Mucosa of rectum (tissue), 2 donors: ENCODE results near the gene GPR160.
A peak's percentile ranks its signal among the peaks of the same experiment; 100 is the strongest.

ENCODE experiments used
- H3K27ac ChIP-seq, 2 donors: one replicate each; pipeline ENCODE4 v1.7.0; 2013; ENCODE audit warnings: inconsistent platforms in 2 of 2, low read depth in 2 of 2, low read length in 2 of 2
- H3K27me3 ChIP-seq, 2 donors: one replicate each; pipeline ENCODE4 v1.7.0; 2013; ENCODE audit warnings: low read length in 2 of 2; ENCODE audit not compliant: control insufficient read depth in 2 of 2, insufficient read depth in 2 of 2
- H3K36me3 ChIP-seq, 2 donors: one replicate each; pipeline ENCODE4 v1.7.0; 2013; ENCODE audit warnings: low read length in 2 of 2; ENCODE audit not compliant: control insufficient read depth in 2 of 2, insufficient read depth in 2 of 2
- H3K4me1 ChIP-seq, 2 donors: one replicate each; pipeline ENCODE4 v1.7.0; 2013; ENCODE audit warnings: low read length in 2 of 2, mild to moderate bottlenecking in 1 of 2; ENCODE audit not compliant: control insufficient read depth in 2 of 2, insufficient read depth in 2 of 2
- H3K4me3 ChIP-seq, 2 donors: one replicate each; pipeline ENCODE4 v1.7.0; 2013; ENCODE audit warnings: low read length in 2 of 2
- H3K9ac ChIP-seq, 2 donors: one replicate each; pipeline ENCODE4 v1.7.0; 2013; ENCODE audit warnings: low read length in 2 of 2, low read depth in 1 of 2, mild to moderate bottlenecking in 1 of 2
- H3K9me3 ChIP-seq, 2 donors: one replicate each; pipeline ENCODE4 v1.7.0; 2013; ENCODE audit warnings: low read length in 2 of 2; ENCODE audit not compliant: control insufficient read depth in 2 of 2
- donor health status: healthy.
- donor health status: Normal muscosa, but diverticular disease.

The GPR160 gene

DNA sequence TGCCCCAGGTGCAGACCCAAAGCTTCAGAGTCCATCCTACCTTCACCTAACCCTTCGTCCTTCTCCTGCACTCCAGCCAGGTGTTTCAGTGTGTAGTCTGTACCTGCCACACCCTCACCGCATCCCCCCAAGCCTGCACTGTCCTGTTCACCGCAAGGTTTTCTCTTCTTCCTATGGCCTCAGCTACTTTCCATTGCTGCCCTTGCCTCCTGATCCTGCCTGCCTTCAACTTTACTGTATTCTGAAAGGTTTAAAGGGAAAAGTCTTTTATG lies 9.3 kb downstream of the GPR160 start:
- no peaks in the 10 kb centered on the region for H3K27me3 ChIP-seq
- H3K9me3 ChIP-seq: no peaks in the 10 kb centered on the region
- H3K9ac ChIP-seq: peak overlapping the region; percentile 44 to 52
- H3K36me3 ChIP-seq: peaks cover 0 to 8% of the 10 kb centered on the region in 2 donors
- H3K4me1 ChIP-seq: peaks cover 46 to 53% of the 10 kb centered on the region in 2 donors
- peak overlapping the region; percentile 82 to 89 for H3K27ac ChIP-seq
- peak overlapping the region; percentile 28 to 41 for H3K4me3 ChIP-seq

DNA sequence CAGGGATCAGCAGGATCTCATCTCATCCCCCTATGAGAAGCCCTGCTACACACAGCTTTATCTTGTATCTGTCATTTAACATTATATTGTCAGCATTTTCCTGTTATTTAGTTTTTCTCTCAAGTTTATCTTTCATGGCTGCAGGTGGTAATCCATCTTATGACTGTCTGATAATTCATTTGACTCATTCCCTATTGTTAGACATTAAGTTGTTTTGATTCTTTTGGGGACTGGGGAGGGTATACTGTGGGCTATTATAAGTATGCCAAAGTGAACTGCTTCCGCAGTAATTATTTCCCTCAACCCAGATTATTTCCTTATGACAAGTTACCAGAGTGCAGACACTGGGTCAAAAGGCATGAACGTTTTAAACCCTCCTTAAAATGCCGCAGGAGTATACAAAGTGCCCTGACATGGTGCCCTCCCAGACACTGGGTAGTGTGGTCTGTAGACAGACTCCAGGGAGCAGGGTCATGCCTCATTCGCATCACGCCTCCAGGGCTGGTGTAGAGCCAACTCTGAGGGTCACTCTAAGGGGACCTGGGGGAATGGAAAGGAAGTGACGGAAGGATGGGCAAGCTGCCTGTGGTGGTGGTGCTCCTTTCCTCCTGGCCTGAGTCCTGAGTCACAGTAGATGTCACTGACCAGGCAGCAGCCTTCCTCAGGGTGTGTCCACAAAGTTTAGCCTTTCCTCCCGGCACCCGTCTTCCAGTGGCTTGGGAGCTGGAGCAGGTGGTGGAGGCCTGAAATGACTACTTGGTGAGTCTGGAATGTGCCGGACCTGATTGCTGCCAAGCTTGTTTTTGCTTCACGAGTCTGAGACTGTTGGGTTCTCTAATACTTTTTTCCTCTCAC lies 11.6 kb downstream of the GPR160 start:
- no peaks in the 10 kb centered on the region for H3K27me3 ChIP-seq
- peak overlapping the region; percentile 52 to 60 for H3K9ac ChIP-seq
- H3K9me3 ChIP-seq: no peaks in the 10 kb centered on the region
- peak overlapping the region; percentile 82 to 89 for H3K27ac ChIP-seq
- H3K36me3 ChIP-seq: peaks cover 0 to 6% of the 10 kb centered on the region in 2 donors
- peak overlapping the region in 1 of 2 donors; percentile 33 for H3K4me3 ChIP-seq
- peaks cover 44 to 51% of the 10 kb centered on the region in 2 donors for H3K4me1 ChIP-seq

DNA sequence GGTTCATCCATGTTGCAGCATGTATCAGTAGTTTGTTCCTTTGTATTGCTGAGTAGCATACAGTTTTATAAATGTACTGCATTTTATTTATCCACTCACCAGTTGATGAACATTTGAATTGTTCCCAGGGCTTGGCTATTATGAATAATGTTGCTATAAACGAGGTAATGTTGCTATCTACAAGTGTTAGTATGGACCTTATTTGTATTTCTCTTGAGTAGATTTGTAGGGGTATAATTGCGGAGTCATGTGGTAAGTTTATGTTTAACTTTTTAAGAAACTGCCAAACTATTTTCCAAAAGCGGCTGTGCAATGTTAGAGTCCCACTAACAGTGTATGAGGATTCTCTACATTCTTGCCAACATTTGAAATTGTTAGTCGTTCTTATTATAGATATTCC lies 13.0 kb downstream of the GPR160 start:
- H3K27me3 ChIP-seq: no peaks in the 10 kb centered on the region
- H3K4me3 ChIP-seq: no peak overlapping the region
- H3K36me3 ChIP-seq: peaks cover 0 to 3% of the 10 kb centered on the region in 2 donors
- peaks cover 35 to 40% of the 10 kb centered on the region in 2 donors for H3K4me1 ChIP-seq
- peak overlapping the region in 1 of 2 donors; percentile 89 for H3K27ac ChIP-seq
- no peaks in the 10 kb centered on the region for H3K9me3 ChIP-seq
- no peak overlapping the region for H3K9ac ChIP-seq

DNA sequence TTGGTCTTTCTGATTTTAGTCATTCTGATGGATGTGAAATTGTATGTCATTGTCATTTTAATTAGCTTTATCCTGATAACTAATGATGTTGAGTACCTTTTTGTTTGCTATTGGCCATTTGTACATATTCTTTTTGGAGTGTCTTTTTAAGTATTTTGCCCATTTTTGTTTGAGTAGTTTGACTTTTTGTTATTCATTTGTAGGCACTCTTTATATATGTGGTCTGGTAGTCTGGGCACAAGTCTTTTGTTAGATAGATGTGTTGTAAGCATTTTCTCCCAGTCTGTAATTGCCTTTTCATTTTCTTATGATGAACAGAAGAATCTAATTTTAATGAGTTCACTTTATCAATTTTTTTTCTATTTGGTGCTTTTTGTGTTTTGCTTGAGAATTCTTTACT lies 14.6 kb downstream of the GPR160 start:
- H3K27ac ChIP-seq: no peak overlapping the region

GRCh38 chr3:170054204-170054603 lies 16.4 kb downstream of the GPR160 start:
- Histone ChIP-seq H3K27ac (no peak overlapping the region), H3K9ac (no peak overlapping the region), H3K36me3 (no peaks in the 10 kb centered on the region), H3K4me3 (no peak overlapping the region), H3K4me1 (peaks cover 10 to 14% of the 10 kb centered on the region in 2 donors), H3K27me3 (no peaks in the 10 kb centered on the region), H3K9me3 (no peaks in the 10 kb centered on the region)

More for the DNA sequence above, 14.6 kb downstream of the GPR160 start:
- no peaks in the 10 kb centered on the region for H3K9me3 ChIP-seq
- no peak overlapping the region for H3K4me3 ChIP-seq
- no peaks in the 10 kb centered on the region for H3K27me3 ChIP-seq
- peaks cover 24 to 27% of the 10 kb centered on the region in 2 donors for H3K4me1 ChIP-seq
- H3K36me3 ChIP-seq: peaks cover 0 to 3% of the 10 kb centered on the region in 2 donors
- H3K9ac ChIP-seq: peak overlapping the region in 1 of 2 donors; percentile 3

DNA sequence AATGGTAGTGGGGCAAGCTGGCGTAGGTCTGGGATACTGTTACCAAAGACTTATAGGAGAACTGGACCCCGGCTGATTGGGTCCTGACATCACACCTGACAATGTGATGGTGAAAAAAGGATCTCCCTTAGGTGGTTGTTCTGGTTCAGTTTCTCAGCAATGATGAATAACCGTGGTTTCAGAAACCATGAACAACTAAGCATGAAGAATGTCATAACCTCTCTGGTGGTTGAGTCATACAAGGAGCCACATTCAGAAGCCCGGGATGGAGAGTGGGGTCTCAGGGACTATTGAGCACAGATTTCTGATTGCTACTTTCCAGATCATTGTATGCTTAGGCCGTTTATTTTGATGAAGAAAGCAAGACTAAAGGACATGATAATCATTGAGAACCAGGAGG lies 17.4 kb downstream of the GPR160 start:
- no peaks in the 10 kb centered on the region for H3K27me3 ChIP-seq
- peaks cover 2 to 5% of the 10 kb centered on the region in 2 donors for H3K4me1 ChIP-seq
- no peak overlapping the region for H3K4me3 ChIP-seq
- no peaks in the 10 kb centered on the region for H3K9me3 ChIP-seq
- H3K36me3 ChIP-seq: no peaks in the 10 kb centered on the region
- H3K27ac ChIP-seq: no peak overlapping the region
- H3K9ac ChIP-seq: no peak overlapping the region

GRCh38 chr3:170056710-170057454 lies 19.1 kb downstream of the GPR160 start:
- Histone ChIP-seq H3K27me3 (no peaks in the 10 kb centered on the region), H3K4me1 (peaks cover 0 to 2% of the 10 kb centered on the region in 2 donors), H3K9me3 (no peaks in the 10 kb centered on the region), H3K27ac (no peak overlapping the region), H3K9ac (no peak overlapping the region), H3K36me3 (peaks cover 0 to 2% of the 10 kb centered on the region in 2 donors), H3K4me3 (no peak overlapping the region)

- no peaks in the 10 kb centered on the region for H3K9me3 ChIP-seq
- H3K27me3 ChIP-seq: no peaks in the 10 kb centered on the region
- H3K27ac ChIP-seq: peak overlapping the region in 1 of 2 donors; percentile 26
- peaks cover 0 to 2% of the 10 kb centered on the region in 2 donors for H3K4me1 ChIP-seq
- no peak overlapping the region for H3K9ac ChIP-seq
- H3K36me3 ChIP-seq: peaks cover 4 to 8% of the 10 kb centered on the region in 2 donors
- H3K4me3 ChIP-seq: no peak overlapping the region
Measured at GRCh38 chr3:170057550-170057949, 19.8 kb downstream of the GPR160 start.

DNA sequence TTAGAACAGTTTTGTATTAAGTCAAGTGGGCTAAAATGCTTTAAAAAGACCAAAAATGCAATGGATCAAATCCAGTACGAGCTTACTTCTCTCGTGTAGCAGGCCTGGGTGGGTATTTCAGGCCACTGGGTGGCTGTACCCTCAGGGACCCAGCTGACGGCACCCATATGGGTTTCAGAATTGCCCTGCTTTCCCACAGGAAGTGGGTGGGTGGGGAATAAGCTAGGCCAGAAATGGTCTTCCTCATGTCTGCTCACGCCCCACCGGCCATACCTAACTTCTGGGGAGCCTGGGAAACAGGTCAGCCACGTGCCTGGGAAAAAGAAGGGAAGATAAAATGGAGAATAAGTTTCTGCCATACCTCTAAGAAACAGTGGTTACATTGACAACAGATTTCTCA lies 20.3 kb downstream of the GPR160 start:
- Histone ChIP-seq H3K36me3 (peaks cover 8 to 13% of the 10 kb centered on the region in 2 donors), H3K4me1 (peaks cover 0 to 2% of the 10 kb centered on the region in 2 donors), H3K27me3 (no peaks in the 10 kb centered on the region), H3K9me3 (no peaks in the 10 kb centered on the region), H3K27ac (peak overlapping the region in 1 of 2 donors; percentile 26), H3K4me3 (no peak overlapping the region), H3K9ac (no peak overlapping the region)

DNA sequence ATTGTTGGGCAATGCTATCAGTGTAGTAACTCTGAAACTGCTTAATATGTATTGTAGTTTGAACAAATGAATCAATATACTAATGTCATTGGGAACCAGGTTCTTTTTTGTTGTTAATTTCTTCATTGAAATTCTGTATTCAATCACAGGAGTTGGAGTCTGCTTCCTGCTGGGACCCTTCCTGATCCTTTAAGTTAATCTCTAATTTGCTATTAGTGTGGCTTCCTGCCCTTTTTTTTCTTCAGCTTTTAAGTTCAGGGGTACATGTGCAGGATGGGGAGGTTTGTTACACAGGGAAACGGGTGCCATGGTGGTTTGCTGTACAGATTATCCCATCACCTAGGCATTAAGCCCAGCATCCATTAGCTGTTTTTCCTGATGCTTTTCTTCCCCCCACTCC lies 21.7 kb downstream of the GPR160 start:
- H3K4me3 ChIP-seq: no peak overlapping the region
- no peak overlapping the region for H3K27ac ChIP-seq
- H3K36me3 ChIP-seq: peaks cover 8 to 13% of the 10 kb centered on the region in 2 donors
- no peak overlapping the region for H3K9ac ChIP-seq
- H3K4me1 ChIP-seq: peaks cover 0 to 2% of the 10 kb centered on the region in 2 donors
- H3K27me3 ChIP-seq: no peaks in the 10 kb centered on the region
- no peaks in the 10 kb centered on the region for H3K9me3 ChIP-seq
